HepG2 (cell line): ENCODE data around the gene GLYR1. TPM values are rescaled to one million over a fixed set of nuclear protein-coding genes. Genes with fewer than 3 reads are reported as not detected.

ENCODE experiments used
- FOXP1 ChIP-seq, 2 experiments: fragments of 450-650 bp in 1 of 2; IDR thresholded peaks; 2 replicates each; pipeline ENCODE4 v1.6.1; 2017 to 2018; ENCODE audit warnings: antibody characterized with exemption in 1 of 2
- HDAC2 ChIP-seq: sonication (generic); formaldehyde crosslinking; IDR thresholded peaks from 2 replicates; pipeline ENCODE4 v1.4.0; 2020; ENCODE audit warnings: missing genetic modification reagents
- NAIF1 ChIP-seq: sonication (generic); formaldehyde crosslinking; IDR thresholded peaks from 2 replicates; pipeline ENCODE4 v1.5.0; 2020; ENCODE audit warnings: mild to moderate bottlenecking, missing genetic modification reagents, borderline replicate concordance
- NBN ChIP-seq: fragments of 450-650 bp; conservative IDR thresholded peaks from 2 replicates; pipeline ENCODE4 v1.6.1; 2017
- NCOA5 ChIP-seq: sonication (generic); formaldehyde crosslinking; IDR thresholded peaks from 2 replicates; pipeline ENCODE4 v1.4.0; 2020; ENCODE audit warnings: missing genetic modification reagents
- NR1H2 ChIP-seq: sonication (generic); formaldehyde crosslinking; IDR thresholded peaks from 2 replicates; pipeline ENCODE4 v1.8.1; 2022; ENCODE audit warnings: low read depth, missing genetic modification reagents, borderline replicate concordance
- REL ChIP-seq: sonication (generic); formaldehyde crosslinking; conservative IDR thresholded peaks from 2 replicates; pipeline ENCODE4 v1.8.0; 2022; ENCODE audit warnings: mild to moderate bottlenecking, missing genetic modification reagents, moderate library complexity
- RXRA ChIP-seq: sonication (generic); formaldehyde crosslinking; IDR thresholded peaks from 2 replicates; pipeline ENCODE4 v1.5.1; 2020; ENCODE audit warnings: missing genetic modification reagents
- SOX5 ChIP-seq: IDR thresholded peaks from 2 replicates; pipeline ENCODE4 v1.6.1; 2016; ENCODE audit warnings: borderline replicate concordance
- SRF ChIP-seq: IDR thresholded peaks from 2 replicates; pipeline ENCODE4 v1.6.1; 2011; ENCODE audit warnings: mild to moderate bottlenecking, low read depth, low read length, moderate library complexity
- THAP11 ChIP-seq: IDR thresholded peaks from 2 replicates; pipeline ENCODE4 v1.6.1; 2016; ENCODE audit warnings: missing biosample characterization, missing genetic modification reagents
- TRIM24 ChIP-seq: sonication (generic); formaldehyde crosslinking; IDR thresholded peaks from 2 replicates; pipeline ENCODE4 v1.8.0; 2022; ENCODE audit warnings: mild to moderate bottlenecking, missing genetic modification reagents
- WIZ ChIP-seq: sonication (generic); formaldehyde crosslinking; IDR thresholded peaks from 2 replicates; pipeline ENCODE4 v1.5.1; 2020; ENCODE audit warnings: mild to moderate bottlenecking, missing genetic modification reagents
- ZBTB40 ChIP-seq, 2 experiments: fragments of 450-650 bp in 1 of 2; sonication (generic) in 1 of 2; formaldehyde crosslinking in 1 of 2; IDR thresholded peaks; 2 replicates each; pipeline versions ENCODE4 v1.6.1 to v1.8.0; 2016 to 2022; ENCODE audit warnings: antibody characterized with exemption in 1 of 2, mild to moderate bottlenecking in 1 of 2, missing genetic modification reagents in 1 of 2
- ZNF274 ChIP-seq: sonication (generic); formaldehyde crosslinking; IDR thresholded peaks from 2 replicates; pipeline ENCODE4 v1.5.1; 2020; ENCODE audit warnings: mild to moderate bottlenecking, missing genetic modification reagents
- ZNF333 ChIP-seq: sonication (generic); formaldehyde crosslinking; IDR thresholded peaks from 2 replicates; pipeline ENCODE4 v1.4.0; 2020; ENCODE audit warnings: mild to moderate bottlenecking, missing genetic modification reagents, borderline replicate concordance
- ZNF687 ChIP-seq: sonication (generic); formaldehyde crosslinking; IDR thresholded peaks from 2 replicates; pipeline ENCODE4 v1.5.1; 2020; ENCODE audit warnings: mild to moderate bottlenecking, missing genetic modification reagents, moderate library complexity
- polyA plus RNA-seq, 8 experiments: library from polyadenylated mRNA; depleted of rRNA in 3 of 8; stranded (reverse) in 7 of 8; unstranded in 1 of 8; fragments of >200 nt; fragmentation: Illumina TruSeq in 4 of 8; extraction: Trizol in 4 of 8; gene quantifications; 2 replicates each; pipeline versions ENCODE4 v1.2.1 to v1.2.3, GENCODE V29; 2011 to 2016; ENCODE audit warnings: low read depth in 4 of 8, missing spikeins in 1 of 8, mixed read lengths in 1 of 8; ENCODE audit not compliant: insufficient read depth in 1 of 8
- total RNA-seq, 5 experiments: library from RNA; depleted of rRNA; stranded (reverse); fragments of >200 nt; fragmentation: Illumina TruSeq; extraction: Trizol; gene quantifications; 2 replicates each; pipeline ENCODE4 v1.2.3, GENCODE V29; 2016; ENCODE audit warnings: low read depth in 1 of 5

Gene GLYR1
- total and polyA plus RNA-seq, 2 of the 13 experiments (the other 11 are each of a cell fraction or from before 2014, with no cell fraction given): 28.3 to 48.7 TPM

DNA sequence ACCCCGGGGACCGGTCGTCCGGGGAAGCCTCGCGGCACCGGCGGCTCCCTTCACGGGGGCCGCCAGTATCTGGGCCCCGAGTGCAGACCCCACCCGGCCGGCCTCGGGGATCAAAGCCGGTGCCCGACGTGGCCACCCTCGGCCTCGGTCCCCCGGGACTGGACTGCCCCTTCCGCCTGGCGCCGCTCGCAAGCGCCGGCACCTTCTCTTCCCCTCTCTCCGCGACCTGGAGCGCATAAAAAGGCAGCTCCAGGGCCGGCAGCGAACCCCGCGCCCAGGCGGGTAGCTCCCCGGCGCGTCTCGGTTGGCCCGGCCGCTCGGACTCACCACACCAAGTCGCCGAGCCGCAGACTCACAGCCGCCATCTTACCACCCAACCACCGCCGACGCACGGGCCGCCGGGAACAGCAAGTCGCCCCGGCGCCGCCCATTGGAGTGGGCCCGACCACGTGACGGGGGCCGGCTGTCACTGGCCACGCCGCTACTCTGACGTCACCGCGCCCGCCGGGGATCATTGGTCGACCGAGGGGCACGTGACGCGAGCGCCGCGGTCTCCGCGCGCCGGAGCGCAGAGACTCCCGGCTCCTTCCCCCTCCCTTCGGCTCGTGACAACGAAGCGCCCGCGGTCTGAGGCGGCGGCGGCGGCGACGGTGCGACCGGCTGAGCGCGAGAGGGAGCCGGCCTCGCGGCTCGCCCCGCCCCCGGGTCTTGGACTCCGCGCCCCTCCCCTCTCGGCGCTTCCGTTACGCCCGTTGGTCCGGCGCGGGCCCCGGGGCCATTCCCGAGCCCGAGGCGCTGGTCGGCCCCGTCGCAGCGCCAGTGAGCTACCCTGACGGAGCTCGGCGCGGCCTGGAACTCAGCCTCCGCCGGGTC lies at the start of gene GLYR1, which contains the start of gene UBN1 (continued):
- TF ChIP-seq ZBTB40 (IDR thresholded peaks at IDR 0.05) (no peak), ZBTB40 (CRISPR knock-in tag; IDR thresholded peaks at IDR 0.05) (peak; percentile 46), THAP11 (peak; percentile 87), ZNF274 (CRISPR knock-in tag) (no peak), NBN (no peak), NR1H2 (CRISPR knock-in tag) (no peak), SRF (no peak), HDAC2 (CRISPR knock-in tag) (peak; percentile 19; the same call in 1 of the 2 replicates), REL (CRISPR knock-in tag) (no peak), RXRA (CRISPR knock-in tag) (peak; percentile 40; the same call in 1 of the 2 replicates), TRIM24 (CRISPR knock-in tag) (no peak), NAIF1 (no peak), WIZ (no peak), NCOA5 (CRISPR knock-in tag) (no peak), ZNF687 (CRISPR knock-in tag) (peak; percentile 66), ZNF333 (no peak), FOXP1 (IDR thresholded peaks at IDR 0.05) (no peak), FOXP1 (CRISPR knock-in tag; IDR thresholded peaks at IDR 0.05) (no peak), SOX5 (peak; percentile 24; the same call in 1 of the 2 replicates)
